ENCODE results near the gene STPG3. TPM values are rescaled to one million over a fixed set of nuclear protein-coding genes. Genes with fewer than 3 reads are reported as not detected.

The STPG3 gene
- total and polyA plus RNA-seq, 2 of the 13 experiments (the other 11 are each of a cell fraction or from before 2014, with no cell fraction given) = not detected

- TF ChIP-seq ZNF646 (CRISPR knock-in tag; IDR thresholded peaks at IDR 0.05) (no peak), GPBP1L1 (CRISPR knock-in tag; IDR thresholded peaks at IDR 0.05) (no peak), POLR2AphosphoS5 (IDR thresholded peaks at IDR 0.05; ENCODE audit: low read depth, low read length) (peak; percentile 79), ZSCAN5A (CRISPR knock-in tag; IDR thresholded peaks at IDR 0.05; ENCODE audit: borderline replicate concordance) (no peak), ARID2 (CRISPR knock-in tag; IDR thresholded peaks at IDR 0.05; ENCODE audit: borderline replicate concordance) (no peak), BATF2 (CRISPR knock-in tag; IDR thresholded peaks at IDR 0.05) (0 out of 2 replicates have a peak, but pooled peaks have one; percentile 41), HNRNPUL1 (IDR thresholded peaks at IDR 0.05; ENCODE audit: low read depth, low read length) (no peak), NCOA5 (CRISPR knock-in tag; IDR thresholded peaks at IDR 0.05) (no peak), ZNF354B (CRISPR knock-in tag; IDR thresholded peaks at IDR 0.05) (no peak), SNAPC4 (CRISPR knock-in tag; IDR thresholded peaks at IDR 0.05) (no peak)
Measured at GRCh38 chr9:137205126-137206069, 45.7 kb upstream of the STPG3 start, which contains the start of the genes NDOR1 and TMEM203 (continued).

All from HepG2 (cell line).